Renal cortex interstitium (tissue), 11 donors: ENCODE measurements around the gene DYSF. TPM values are rescaled to one million over a fixed set of nuclear protein-coding genes. Genes with fewer than 3 reads are reported as not detected.

ENCODE experiments used
- DNase-seq, 11 donors: peaks; one replicate each; pipeline ENCODE4 v3.0.0-alpha.2; 2013; ENCODE audit warnings: low read depth in 9 of 11, low spot score in 4 of 11; ENCODE audit errors: extremely low read depth in 1 of 11
- polyA plus RNA-seq, 3 donors: library from polyadenylated mRNA; unstranded; fragments of 120-200 nt; gene quantifications; one replicate each; pipeline ENCODE4 v1.2.1, GENCODE V29; 2013; ENCODE audit not compliant: insufficient read length in 3 of 3

Gene DYSF
- polyA plus RNA-seq, 3 donors, result 15.2 to 20.0 (median 15.4) TPM

DNA sequence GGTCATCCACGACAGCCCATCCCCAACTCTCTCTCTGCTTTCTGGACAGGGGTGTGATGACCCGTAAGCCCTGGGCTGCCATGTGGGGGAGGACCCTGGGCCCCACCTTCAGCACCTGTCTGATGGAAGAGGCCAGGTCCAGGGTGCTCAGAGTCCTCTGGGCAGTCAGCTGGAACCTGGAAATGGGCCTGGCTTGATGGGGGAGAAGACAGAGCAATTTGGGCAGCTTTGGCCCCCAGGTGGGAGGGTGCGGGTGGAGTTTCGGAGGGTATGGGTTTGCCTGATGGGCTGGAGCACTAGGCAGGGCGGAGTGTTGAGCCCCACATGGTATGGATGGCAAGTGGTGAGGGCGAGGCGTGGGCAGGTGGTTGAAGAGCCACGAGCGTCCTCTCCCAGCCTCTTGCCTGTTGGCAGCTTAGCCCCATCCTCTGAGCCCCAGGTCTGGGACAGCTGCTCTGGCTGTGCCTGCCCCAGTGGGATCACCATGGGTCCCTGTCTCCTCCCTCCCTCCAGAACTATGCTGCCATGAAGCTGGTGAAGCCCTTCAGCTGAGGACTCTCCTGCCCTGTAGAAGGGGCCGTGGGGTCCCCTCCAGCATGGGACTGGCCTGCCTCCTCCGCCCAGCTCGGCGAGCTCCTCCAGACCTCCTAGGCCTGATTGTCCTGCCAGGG is 232.7 kb downstream of the DYSF start:
- DNase-seq, result no peak

DNA sequence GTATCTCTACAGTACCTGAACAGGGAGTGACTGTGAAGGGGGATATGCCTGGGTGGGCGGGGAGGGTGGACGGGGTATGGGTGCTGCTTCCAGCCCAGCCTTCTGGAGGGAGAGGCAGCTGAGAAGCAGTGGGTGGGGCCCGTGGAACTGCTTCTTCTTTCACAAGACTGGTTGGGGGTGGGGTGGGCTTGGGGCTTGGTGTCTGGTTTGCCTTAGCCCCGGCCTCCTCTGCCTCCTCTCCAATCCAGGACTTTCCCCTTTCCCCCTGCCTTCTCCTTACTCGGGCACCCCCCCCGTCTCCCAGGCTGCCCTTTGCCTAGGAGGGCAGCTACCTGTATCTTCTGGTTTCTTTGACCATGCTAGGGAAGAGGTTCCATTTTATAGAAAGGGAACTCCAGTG is 233.4 kb downstream of the DYSF start:
- DNase-seq, result no peak

DNA sequence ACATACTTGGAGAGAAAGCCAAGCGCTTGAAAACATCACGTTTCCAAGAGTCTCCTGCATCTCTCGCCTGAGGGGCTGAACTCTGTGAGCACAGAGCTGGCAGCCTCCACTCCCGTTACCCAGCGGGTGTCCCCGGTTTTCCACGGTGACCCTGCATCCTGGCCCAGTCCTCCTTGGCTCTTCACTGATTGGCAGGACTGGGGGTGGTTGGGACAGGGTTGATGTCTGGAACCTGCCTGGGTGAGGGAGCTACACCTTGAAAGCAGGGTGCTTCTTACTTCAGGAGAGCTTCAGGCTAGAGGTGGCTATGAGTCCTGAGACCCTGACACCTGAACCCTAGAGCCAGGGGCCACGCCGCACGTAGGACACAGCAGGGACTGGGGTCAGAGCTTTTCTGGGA is 234.1 kb downstream of the DYSF start:
- no peak for DNase-seq

DNA sequence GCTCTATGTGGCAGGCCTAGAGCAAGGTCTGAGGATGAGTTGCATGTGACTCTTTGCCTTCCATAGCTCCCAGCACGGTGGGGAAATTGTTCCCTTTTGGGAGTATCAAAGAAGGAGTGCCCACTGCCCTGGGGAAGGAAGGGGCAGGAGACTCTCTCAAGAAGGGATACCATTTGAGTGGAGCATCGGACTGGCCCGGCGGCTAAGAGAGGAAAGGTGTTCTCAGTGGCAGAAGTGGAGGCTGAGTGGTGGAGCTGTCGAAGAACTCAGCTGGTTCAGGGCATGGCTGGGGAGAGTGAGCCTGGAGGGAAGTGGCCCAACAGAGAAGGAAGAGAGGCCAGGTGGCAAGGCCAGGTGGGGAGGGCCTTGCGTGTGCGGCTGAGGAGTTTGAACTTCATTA is 235.2 kb downstream of the DYSF start:
- DNase-seq, result no peak

DNA sequence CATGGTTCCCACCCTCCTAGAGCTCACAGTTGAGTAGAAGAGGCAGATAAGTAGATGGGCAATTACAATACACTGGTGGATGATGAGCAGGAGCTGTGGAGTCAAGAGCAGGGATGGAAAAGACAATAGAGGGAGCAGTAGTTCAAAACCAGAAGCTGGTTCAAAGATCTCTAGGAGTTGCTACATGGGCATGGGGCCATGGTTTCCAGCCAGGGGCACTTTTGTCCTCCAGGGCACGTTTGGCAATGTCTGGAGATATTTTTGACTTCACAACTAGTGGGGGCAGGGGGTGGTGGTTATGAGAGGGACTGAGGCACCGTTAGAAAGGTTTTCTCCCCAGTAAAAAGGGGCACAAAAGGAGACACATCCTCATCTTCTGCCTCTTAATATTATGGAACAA is 236.0 kb downstream of the DYSF start:
- no peak for DNase-seq

DNA sequence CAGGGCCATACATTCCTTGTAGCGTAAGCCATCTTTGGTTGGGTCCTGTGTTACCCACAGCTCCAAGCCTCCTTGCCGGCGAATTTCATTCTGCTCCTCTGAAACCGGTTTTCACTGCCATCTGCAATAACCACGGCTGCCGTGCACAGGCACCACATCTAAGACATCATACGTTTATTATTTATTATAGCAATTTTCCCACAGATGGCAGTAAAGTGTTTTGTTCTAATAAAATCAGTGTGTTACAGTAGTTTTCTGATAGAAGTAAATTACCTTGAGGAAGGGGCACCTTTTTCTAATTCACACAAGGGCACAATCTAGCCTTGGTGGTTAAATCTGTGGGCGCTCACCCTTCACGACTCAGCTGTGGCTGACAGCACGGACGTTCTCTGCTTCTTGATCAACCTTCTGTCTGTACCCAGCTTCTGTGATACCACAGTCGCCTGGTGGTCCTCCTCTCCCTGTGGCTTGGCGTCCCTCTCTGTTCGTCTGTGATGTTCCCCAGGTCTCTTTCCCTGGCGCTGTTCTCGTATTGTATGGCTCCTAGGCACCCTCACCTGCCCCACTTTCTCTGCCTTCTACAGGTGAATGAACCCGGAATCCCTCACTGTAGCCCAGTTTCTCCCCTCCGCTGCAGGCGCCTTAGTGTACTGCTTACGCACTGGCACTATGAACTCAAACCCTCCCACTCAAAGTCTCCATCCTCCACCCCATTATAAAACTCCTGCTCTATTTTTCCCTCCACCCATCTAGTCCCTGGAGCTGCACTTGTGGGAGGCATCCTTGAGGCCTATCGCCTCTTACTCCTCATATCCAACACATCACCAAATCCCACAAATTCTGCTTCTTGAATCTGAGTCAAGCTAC is 236.8 kb downstream of the DYSF start:
- DNase-seq, result no peak

DNA sequence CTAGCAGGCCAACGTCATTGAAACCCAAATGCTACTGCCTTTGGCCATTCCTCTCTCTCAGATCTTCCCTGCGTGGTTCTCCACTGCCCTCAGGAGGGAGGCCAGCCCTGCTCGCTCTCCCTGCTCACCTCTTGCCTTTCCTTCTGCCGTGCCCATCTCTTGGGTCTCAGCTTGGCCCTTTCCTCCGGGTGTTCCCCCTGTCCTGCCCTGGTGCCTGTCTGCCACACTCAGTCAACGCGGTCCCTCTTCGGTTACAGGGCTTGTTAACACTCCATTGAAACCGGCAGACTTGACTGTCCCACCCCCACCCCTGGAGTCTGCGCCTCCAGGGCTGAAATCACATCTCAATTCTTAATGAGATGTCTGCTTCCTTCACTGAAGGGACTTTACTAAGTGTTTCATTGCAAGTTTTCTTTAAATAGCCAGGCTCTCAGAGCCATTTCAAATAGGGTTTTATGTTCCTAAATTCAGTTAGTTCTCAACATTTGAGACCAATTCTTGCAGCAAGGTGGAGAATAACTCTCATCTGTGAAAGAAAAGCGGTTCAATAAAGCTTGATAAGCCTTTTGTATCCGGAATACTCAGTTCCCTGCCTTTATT is 237.6 kb downstream of the DYSF start:
- no peak for DNase-seq

DNA sequence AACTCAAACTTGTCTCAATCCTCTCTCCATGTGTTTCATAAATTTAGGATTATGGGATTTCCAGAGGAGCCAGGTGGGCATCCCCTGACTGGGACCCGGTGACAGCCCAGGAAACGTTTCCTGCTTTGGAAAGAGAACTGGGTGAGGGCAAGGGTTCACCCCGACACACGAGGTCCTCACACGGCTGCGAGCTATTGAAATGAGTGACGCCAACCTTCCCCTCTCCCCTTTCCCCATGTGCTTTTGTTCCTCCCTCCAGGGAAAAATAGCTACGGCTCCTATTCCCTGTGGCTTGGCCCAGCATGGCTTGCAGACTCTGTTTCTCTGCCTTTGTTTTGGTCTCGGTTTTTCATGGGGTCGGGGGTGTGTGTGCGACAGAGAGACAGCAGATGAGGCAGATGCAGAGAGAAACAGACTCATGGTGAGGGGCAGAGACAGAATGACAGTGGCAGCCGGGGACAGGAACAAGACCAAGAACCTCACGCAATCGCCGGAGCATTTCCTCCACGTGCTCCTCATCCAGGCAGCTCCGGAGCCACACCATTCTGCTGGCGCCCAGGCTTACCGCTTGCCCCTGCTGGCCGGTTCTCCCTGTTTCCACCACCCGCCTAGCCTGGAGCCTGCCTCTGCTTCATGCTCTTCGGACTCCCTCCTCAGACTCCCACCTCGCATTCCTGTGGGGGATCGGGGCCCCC is 238.5 kb downstream of the DYSF start:
- DNase-seq, result no peak

DNA sequence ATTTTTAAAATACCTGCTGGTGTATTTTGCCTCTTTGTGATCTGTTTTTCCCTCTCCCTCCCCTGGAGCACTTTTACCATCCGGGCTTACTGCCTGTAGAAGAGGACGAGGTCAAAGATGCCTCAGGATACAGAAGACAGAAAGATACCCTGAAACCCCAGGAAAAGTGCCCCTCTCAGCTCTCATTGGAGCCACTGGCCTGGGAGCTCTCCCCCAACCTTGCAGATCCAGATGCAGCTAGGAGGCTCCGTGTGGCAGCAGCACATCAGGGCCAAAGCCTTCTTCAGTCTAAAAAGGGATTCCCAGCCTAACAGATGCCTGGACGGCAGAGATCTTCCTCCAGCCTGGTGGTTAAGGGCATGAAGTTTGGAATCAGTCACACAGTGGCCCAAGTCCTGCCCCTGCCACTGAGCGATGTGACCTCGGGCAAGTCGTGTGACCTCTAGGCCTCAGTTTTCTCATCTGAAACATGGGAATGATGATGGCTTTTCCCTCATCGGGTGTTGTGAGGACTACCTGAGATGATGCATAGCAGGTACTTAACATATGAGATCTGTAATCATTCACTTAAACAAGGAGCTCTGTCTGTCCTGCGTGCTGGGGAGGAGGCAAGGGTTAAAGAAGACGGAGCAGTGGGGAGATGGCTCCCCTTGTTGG is 239.4 kb downstream of the DYSF start:
- DNase-seq, result no peak

DNA sequence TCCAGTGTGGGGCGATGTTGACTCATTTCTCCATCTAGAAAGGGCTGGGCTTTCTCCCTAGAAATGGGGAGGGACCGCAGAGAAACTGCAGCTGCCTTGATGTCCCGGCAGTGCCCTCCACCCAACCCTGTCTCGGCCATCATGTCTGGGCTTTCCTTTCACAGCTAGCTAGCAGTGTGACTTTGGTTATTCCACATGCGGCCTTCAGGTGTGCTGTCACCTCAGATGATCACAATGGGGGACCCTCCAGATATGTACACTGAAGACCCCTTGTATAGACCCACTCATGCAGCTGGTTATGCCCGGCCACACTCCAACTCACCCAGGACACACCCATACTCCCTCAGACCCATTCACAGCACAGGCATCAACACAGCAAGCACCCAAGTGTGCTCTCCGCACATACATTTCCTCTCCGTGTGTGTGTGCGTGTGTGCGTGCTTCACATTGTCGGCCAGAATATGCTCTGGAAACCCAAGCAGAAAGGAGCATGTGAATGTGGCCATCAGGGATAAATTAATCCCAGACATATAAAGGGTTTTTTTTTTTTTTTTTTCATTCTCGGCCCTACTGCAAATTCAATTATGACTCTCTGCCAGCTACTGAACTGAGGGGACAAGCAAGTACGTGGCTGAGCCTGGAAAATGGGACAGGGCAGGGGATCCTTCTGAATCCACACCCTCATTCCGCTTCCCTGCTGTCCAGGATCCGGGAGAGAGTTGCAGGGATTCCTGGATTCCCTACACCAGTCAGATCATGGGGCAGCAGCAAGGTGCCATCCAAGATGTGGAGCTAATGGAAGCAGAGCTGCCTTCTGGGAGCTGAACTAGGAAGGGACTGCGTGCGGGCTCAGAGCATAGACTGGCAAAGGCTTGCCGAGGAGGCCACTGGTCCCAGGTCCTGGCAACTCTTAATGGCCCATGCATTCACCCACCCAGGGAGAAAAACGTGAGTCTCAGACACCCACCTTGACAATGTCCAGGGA is 240.2 kb downstream of the DYSF start:
- DNase-seq, result no peak

DNA sequence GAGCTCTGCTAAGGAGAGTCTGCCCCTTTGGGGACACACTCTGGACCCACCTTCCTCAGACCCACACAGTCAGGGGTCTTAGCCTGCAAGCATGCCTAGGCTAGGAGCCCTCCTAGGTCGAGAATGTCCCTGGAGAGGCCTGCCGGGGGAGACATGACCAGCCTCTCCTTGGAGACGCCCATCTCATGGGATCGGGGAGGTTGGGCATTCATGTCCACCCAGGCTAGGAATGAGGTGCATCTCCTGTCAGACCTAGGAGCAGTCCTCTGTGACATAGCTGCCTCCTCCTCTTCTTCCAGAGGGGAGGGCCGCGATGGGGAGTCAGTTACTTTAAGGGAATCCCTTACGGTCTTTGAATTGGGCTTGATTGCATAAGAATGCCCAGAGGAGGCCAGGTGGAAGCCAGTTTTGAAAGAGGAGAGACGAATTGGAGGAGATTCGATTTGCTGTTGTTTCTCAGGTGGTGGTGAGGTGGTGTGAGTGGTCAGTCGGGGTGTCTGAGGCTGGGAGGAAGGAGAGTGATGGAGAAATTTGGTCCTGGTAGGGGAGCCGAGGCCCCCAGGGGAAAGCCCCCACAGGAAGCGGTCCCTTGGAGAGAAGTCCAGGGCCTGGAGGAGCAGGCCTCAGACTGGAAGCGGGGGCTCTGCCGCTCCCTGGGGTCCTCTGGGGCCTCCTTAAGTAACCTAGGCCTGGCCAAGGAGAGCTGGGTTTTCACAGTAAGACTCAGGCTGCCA is 241.3 kb downstream of the DYSF start:
- DNase-seq, result no peak

DNA sequence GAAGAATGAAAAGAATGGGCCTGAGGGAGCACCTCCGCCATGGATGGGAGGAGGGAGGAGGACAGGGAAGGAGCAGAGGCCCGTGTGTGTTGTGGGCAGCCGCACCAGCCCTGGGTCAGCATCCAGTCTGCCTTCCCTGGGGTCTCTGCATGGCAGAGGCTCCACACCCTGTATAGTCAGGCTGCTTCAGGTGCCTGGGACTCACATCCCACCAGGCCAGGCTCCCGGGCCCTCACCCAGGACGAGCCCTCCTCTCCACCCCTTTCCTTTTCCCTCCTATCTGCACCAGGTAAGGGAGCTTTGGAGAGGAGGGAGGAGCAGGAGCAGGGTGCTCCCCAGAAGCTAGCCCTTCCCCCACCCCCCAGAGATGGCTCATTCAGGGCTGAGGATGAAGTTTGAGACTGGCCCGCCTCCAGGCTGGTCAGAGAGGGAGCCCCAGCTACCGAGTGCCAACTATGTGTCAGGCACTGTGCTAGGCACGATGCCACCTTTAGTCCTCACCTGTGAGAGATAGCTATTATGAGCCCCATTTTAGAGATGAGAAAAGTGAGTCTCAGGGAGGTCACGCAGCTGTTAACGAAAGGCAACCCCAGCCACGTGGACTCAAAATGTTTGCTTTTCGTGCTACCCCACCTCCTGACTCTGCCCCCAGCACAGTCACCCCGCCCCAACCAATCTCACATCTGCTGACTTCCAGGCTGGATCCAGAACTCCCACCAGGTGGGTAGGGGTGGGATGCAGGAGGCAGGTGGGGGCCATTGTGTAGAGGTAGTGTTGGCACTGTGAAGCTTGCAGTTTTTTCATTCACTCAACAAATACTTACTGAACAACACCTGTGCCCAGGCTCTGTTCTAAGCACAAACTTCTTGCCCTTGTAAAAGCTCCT is 242.1 kb downstream of the DYSF start:
- DNase-seq, result no peak

DNA sequence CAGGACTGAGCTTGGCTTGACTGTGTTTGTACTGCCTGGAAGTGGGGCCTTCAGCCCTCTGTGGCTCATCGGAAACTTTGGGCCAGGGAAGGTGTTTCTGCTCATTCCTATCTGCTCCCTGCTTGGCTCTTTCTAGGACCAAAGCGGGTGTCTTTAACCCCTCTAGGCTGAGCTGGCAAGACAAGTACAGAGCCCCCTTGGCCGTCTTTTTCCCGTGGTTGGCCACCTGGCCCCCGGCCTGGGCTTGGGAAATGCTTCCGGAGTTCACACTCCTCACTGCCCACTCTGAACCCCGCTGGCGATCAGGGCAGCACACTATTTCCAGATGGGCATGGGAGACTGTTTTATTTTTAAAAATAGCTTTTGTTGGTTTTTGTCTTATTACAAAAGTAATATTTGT is 243.0 kb downstream of the DYSF start:
- no peak for DNase-seq

DNA sequence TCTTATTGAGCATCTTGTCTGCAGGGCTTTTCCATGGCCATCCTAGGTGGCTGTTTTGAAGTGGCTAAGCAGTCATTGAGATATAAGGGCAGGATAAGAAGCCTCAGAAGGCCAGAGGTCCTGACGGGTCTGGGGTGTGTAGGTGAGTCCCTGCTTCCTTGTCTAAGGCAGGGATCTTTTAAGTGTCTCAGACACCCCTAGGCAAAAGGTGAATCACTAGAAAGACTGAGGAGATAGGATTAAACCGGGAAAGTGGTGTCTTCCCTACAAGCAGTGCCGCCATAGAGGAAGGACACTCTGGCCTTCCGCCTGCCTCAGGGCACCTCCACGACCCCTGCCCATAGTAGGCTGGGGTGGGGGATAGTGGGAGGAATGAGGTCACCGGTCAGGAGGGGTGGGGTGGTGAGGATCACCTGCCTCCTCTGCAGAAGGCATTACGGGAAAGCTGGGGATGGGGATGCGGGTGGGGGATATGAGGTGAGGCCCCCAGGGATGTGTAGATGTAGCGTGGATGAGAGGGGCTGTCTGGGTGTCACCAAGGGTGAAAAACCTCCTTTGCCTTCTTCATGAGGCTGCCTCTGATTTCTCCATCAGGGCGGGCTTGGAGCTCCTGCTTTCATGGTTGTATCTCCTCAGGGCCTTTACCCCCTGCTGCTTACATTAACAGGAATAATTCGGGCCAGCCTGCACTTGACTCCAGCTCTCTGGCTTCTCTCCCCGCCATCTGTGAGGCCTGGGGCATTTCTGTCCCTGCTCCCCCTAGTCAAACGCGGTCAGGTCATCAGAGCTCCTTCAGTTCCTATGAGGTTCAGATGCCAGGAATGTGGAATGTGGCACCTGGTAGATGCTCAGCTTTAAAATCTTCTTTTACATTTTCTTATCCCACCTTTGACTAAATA is 244.0 kb downstream of the DYSF start:
- no peak for DNase-seq

DNA sequence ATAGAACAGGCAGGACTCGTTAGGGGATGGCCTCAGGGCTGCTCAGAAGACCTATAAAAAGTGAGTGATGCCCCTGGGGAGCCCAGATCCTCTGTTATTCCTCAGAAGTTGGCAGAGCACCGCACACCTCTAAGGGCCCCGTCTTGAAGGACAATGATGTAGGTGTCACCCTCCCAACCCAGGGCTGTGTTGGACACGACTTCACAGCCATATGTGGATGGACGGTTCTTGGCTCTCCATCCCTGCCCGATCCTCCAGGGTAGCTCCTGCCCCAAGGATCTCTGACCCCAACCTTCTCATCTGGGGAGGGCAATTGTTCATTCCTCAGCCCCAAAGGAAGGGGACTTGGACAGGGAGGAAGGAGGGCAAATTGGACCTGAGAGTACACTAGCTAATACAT is 246.1 kb downstream of the DYSF start:
- DNase-seq, result no peak
